ENCODE data around the gene UBTF. TPM values are rescaled to one million over a fixed set of nuclear protein-coding genes. Genes with fewer than 3 reads are reported as not detected.
A peak's percentile ranks its signal among the peaks of the same experiment; 100 is the strongest.

UBTF gene
- total RNA-seq, 1 donor from 2014 or later: 63.8 TPM

DNA sequence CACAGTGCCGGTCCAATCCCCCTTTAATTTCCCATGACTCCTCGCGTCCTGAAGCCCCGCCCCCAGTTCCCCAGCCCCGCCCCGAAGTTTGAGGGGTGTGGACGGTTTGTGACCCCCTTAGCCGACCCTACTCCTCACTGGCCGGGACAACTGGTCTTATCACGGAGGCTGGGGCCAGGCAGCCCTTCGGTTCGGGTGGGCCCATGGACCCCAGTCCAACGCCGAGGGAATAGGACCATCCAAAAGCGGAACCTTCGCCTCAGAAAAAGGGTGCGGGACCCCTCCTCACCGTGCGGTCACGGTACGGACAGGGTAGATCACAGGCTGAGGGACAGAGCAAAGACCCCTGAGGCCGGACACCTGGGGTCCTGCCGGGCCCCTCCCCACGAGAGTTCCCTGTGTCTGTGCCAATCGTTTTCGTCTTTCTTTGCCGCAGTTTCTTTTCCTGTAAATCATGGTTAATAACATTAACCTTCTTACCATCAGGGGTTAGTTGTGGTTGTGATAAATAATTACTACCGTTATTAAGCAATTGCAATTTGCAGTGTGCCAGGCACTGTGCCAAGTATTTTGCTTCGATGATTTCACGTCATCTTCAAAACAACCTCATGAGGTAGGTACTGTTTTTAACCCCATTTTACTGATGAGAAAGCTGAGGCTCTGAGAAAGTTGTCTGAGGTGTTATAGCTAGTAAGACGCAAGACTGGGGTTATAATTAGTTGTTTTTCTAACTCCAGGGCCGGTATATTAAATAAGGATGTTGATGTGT, 32.2 kb downstream of the UBTF start:
- Mint-ChIP-seq H3K27me3 (ENCODE audit: unreplicated experiment) (peaks cover 5% of the 10 kb centered on the region), H3K4me1 (ENCODE audit: unreplicated experiment) (peaks cover 21% of the 10 kb centered on the region), H3K4me3 (ENCODE audit: unreplicated experiment) (peak overlapping the region; percentile 99), H3K9me3 (ENCODE audit: unreplicated experiment) (no peaks in the 10 kb centered on the region), H3K36me3 (ENCODE audit: low read depth, unreplicated experiment) (peaks cover 15% of the 10 kb centered on the region), H3K27ac (ENCODE audit: unreplicated experiment) (peak overlapping the region; percentile 97)
- no peak for TF ChIP-seq CTCF (IDR thresholded peaks at IDR 0.05; ENCODE audit: unreplicated experiment)
- no peak for DNase-seq (ENCODE audit: low spot score)

DNA sequence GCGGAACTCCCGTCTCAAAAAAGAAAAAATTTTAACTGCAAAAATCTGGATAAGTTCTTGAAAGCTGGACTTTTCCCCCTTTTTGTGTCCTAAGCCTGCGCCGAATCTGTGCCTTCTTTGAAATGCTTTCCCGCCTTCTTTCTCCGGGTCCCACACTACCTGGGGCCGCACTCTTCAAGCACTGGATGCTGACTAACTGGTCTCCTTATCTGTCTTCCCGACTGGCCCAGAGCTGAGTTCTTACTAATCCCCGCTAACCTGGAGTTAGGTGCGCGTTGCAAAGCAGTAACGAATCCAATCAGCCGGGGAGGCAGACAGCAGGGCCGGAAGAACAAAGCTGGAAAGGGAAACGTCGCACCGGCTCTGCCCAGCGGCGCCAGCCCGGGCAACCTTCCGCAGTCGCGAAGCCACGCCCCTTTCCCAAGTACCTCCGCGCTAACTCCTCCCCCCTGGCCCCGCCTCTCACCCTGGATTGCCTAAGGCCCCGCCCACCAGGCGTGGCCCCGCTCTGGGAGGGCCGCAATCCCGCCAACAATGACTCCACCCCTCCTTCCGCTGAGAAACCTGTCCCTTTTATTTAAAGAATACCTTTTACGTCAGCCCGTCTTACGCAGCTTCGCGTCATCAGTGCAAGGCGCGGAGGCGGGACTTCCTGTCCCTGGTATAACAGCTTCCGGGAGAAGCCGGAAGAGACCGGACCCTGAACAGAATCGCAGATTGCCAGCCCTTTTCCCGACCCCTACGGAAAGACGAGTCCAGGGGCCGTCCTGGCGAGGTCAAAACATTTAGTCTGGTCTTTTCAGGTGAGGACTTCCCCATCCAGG, 33.0 kb downstream of the UBTF start, which contains the start of gene TMUB2:
Gene TMUB2, plus strand, starts transcription at position 666 of the 824 bp plus-strand sequence. CDS start 737 bp downstream, outside the sequence.
- peak; percentile 99 for DNase-seq (ENCODE audit: low spot score)
- Mint-ChIP-seq H3K27me3 (ENCODE audit: unreplicated experiment) (peaks cover 6% of the 10 kb centered on the region), H3K9me3 (ENCODE audit: unreplicated experiment) (no peaks in the 10 kb centered on the region), H3K27ac (ENCODE audit: unreplicated experiment) (peak within 1 kb of the TSS; percentile 97), H3K4me3 (ENCODE audit: unreplicated experiment) (peak within 1 kb of the TSS; percentile 99), H3K4me1 (ENCODE audit: unreplicated experiment) (peaks cover 21% of the 10 kb centered on the region), H3K36me3 (ENCODE audit: low read depth, unreplicated experiment) (peaks cover 22% of the 10 kb centered on the region)
- TF ChIP-seq CTCF (IDR thresholded peaks at IDR 0.05; ENCODE audit: unreplicated experiment): no peak

DNA sequence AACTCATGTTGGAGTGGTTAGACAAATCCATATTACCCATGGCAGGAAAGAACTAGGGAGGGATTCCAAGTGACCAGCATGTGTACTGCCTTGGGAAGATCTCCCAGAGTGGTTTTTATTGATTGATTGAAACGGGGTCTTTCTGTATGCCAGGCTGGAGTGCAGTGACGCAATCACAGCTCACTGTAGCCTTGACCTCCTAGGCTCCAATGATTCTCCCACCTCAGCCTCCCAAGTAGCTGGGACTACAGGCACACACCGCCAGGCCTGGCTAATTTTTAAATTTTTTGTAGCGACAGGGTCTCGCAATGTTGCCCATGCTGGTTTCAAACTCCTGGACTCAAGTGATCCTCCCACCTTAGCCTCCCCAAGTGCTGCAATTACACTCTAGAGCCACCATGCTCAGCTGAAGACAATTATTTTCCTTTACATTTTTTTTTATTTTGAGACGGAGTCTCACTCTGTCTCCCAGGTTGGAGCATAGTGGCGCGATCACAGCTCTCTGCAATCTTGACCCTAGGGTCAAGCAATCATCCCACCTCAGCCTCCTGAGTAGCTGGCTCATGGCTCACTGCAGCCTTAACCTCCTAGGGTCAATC, 35.2 kb downstream of the UBTF start:
- H3K4me3 Mint-ChIP-seq (ENCODE audit: unreplicated experiment): no peak overlapping the region
- no peak for DNase-seq (ENCODE audit: low spot score)
- TF ChIP-seq CTCF (IDR thresholded peaks at IDR 0.05; ENCODE audit: unreplicated experiment): no peak

DNA sequence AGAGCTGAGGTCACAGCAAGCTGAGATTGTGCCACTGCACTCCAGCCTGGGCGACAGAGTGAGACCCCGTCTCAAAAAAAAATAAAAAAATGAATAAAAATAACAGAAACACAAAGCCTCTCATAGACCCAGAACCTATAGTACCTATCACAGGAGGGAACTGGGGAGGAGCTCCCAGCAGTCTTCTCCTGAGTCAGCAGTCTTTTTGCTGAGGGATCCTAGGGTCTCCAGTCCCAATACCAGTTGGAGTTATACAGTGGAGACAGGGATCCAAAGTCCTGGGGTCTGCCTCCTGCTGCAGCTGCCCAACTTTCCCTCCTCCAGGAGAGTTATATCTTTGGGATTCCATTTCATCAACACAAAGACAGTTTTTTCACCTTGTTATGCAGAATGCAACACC, 36.5 kb downstream of the UBTF start:
- no peak for DNase-seq (ENCODE audit: low spot score)
- no peak overlapping the region for H3K4me3 Mint-ChIP-seq (ENCODE audit: unreplicated experiment)
- TF ChIP-seq CTCF (IDR thresholded peaks at IDR 0.05; ENCODE audit: unreplicated experiment): no peak
- peaks cover 15% of the 10 kb centered on the region for H3K4me1 Mint-ChIP-seq (ENCODE audit: unreplicated experiment)
- H3K9me3 Mint-ChIP-seq (ENCODE audit: unreplicated experiment): no peaks in the 10 kb centered on the region
- H3K27ac Mint-ChIP-seq (ENCODE audit: unreplicated experiment): no peak overlapping the region
- H3K27me3 Mint-ChIP-seq (ENCODE audit: unreplicated experiment): peaks cover 6% of the 10 kb centered on the region
- peaks cover 18% of the 10 kb centered on the region for H3K36me3 Mint-ChIP-seq (ENCODE audit: low read depth, unreplicated experiment)

More for the DNA sequence above, 35.2 kb downstream of the UBTF start:
- Mint-ChIP-seq H3K27me3 (ENCODE audit: unreplicated experiment) (peaks cover 6% of the 10 kb centered on the region), H3K9me3 (ENCODE audit: unreplicated experiment) (no peaks in the 10 kb centered on the region), H3K4me1 (ENCODE audit: unreplicated experiment) (peaks cover 21% of the 10 kb centered on the region), H3K36me3 (ENCODE audit: low read depth, unreplicated experiment) (peaks cover 10% of the 10 kb centered on the region), H3K27ac (ENCODE audit: unreplicated experiment) (no peak overlapping the region)
